ENCODE measurements around the gene ASPRV1. TPM values are rescaled to one million over a fixed set of nuclear protein-coding genes. Genes with fewer than 3 reads are reported as not detected.
A peak's percentile ranks its signal among the peaks of the same experiment; 100 is the strongest.

ASPRV1 gene
- total and polyA plus RNA-seq, 10 of the 15 experiments (the other 5 are each of a cell fraction or from before 2014, with no cell fraction given): 0.11 to 1.1 (median 0.33) TPM

- Histone ChIP-seq H3K79me2 (ENCODE audit: control insufficient read depth, insufficient read depth, low read length) (no peaks in the 10 kb centered on the region), H3K27me3 (replicated peaks in 1 of 2; ENCODE audit: control insufficient read depth in 2 of 2, insufficient read depth in 2 of 2, low read length in 1 of 2) (no peaks in the 10 kb centered on the region), H3K4me3 (no peak overlapping the region), H2AFZ (ENCODE audit: control insufficient read depth, low read depth, low read length) (peak overlapping the region; percentile 49), H3K4me2 (ENCODE audit: control insufficient read depth, insufficient read depth) (peak overlapping the region; percentile 4; the same call in 1 of the 2 replicates), H3K9me3 (replicated peaks; ENCODE audit: control insufficient read depth, insufficient read depth, low read length) (no peaks in the 10 kb centered on the region), H3K36me3 (ENCODE audit: control insufficient read depth in 2 of 2, insufficient read depth in 2 of 2, low read length in 1 of 2) (0 out of 4 replicates have a peak, but pooled peaks cover 0 to 4% of the 10 kb centered on the region in 2 experiments), H4K20me1 (ENCODE audit: control insufficient read depth, insufficient read depth) (no peaks in the 10 kb centered on the region), H3K27ac (ENCODE audit: control insufficient read depth, insufficient read depth) (peak overlapping the region; percentile 9; the same call in 1 of the 2 replicates), H3K4me1 (ENCODE audit: control insufficient read depth, insufficient read depth, low read length) (peaks cover 13% of the 10 kb centered on the region), H3K9ac (ENCODE audit: control insufficient read depth, insufficient read depth, low read length) (no peak overlapping the region; the same call in 1 of the 2 replicates)
- TF ChIP-seq GABPA (IDR thresholded peaks at IDR 0.05; ENCODE audit: low read depth) (0 out of 2 replicates have a peak, but pooled peaks have one; percentile 21), DPF2 (IDR thresholded peaks at IDR 0.05) (0 out of 2 replicates have a peak, but pooled peaks have one; percentile 35), SPI1 (IDR thresholded peaks at IDR 0.05; ENCODE audit: borderline replicate concordance, insufficient read depth, low read depth, low read length) (peak; percentile 64; the same call in 1 of the 2 replicates), IKZF2 (IDR thresholded peaks at IDR 0.05) (peak; percentile 50 to 51), RUNX3 (IDR thresholded peaks at IDR 0.05; ENCODE audit: low read length) (peak; percentile 89), PKNOX1 (IDR thresholded peaks at IDR 0.05) (peak; percentile 25; the same call in 1 of the 2 replicates), NR2F1 (conservative IDR thresholded peaks at IDR 0.05) (no peak), SIX5 (IDR thresholded peaks at IDR 0.05; ENCODE audit: low read depth, low read length, severe bottlenecking) (no peak), ATF7 (IDR thresholded peaks at IDR 0.05; ENCODE audit: low read depth) (peak; percentile 29; the same call in 1 of the 2 replicates), MLLT1 (IDR thresholded peaks at IDR 0.05) (peak; percentile 48; the same call in 1 of the 2 replicates), IKZF1 (conservative IDR thresholded peaks at IDR 0.05) (0 out of 2 replicates have a peak, but pooled peaks have one; percentile 29), JUNB (IDR thresholded peaks at IDR 0.05) (0 out of 2 replicates have a peak, but pooled peaks have one; percentile 22), SIN3A (IDR thresholded peaks at IDR 0.05; ENCODE audit: low read depth, low read length) (no peak), CHD4 (IDR thresholded peaks at IDR 0.05) (no peak), RELB (IDR thresholded peaks at IDR 0.05; ENCODE audit: low read depth) (0 out of 2 replicates have a peak, but pooled peaks have one; percentile 22)
- WGBS (ENCODE audit: insufficient coverage, insufficient replicate concordance, low lambda C conversion rate, missing lambda C conversion rate): 34% methylated on average over 13 of the region's 13 CpGs
- peak; percentile 80 for FAIRE-seq
- ChIA-PET POLR2A (interaction anchor here (1.3 kb wide), 1 partner anchor 13 kb away, joined by 3 read pairs; no protein-coding TSS in a partner anchor), SMC1A (ENCODE audit: uncharacterized antibody, unreplicated experiment) (interaction anchor here (0.9 to 1.7 kb wide), 4 partner anchors 8 to 125 kb away, joined by 3 to 8 read pairs (median 3); no protein-coding TSS in a partner anchor), CTCF (interaction anchor here (0.8 kb wide), 1 partner anchor 91 kb away, joined by 3 read pairs; no protein-coding TSS in a partner anchor), RAD21 (ENCODE audit: unreplicated experiment) (interaction anchor here (1.0 to 1.2 kb wide), 3 partner anchors 32 to 122 kb away, joined by 3 to 4 read pairs (median 4); no protein-coding TSS in a partner anchor)
- intact Hi-C loops (cut with micrococcal nuclease; ENCODE audit: unreplicated experiment): no loop called here
- BruUV-seq (replicated peaks): no TSS peak
- in situ Hi-C loops (cut with MboI): no loop called here
- DNase-seq (ENCODE audit: low read depth, low spot score): peak; percentile 30
- ATAC-seq: peak; percentile 95
These were observed 14.8 kb downstream of the ASPRV1 start for GRCh38 chr2:69946351-69947324.
